MCF 10A (cell line): ENCODE results near the gene BOC. TPM values are rescaled to one million over a fixed set of nuclear protein-coding genes. Genes with fewer than 3 reads are reported as not detected.

Experiments used
- BruUV-seq: library from RNA; stranded (reverse); fragments of 400-500 nt; replicated peaks from 2 replicates; lab custom pipeline; 2021; lab: Mats Ljungman, UMichigan
- CTCF ChIA-PET: fragments of 300-600 bp; sonication (Branson Sonifier 250); formaldehyde crosslinking; extraction: SDS; loops from one replicate; lab custom pipeline; 2021; ENCODE audit warnings: antibody characterized with exemption, inconsistent platforms; lab: Yijun Ruan, JAX
- POLR2A ChIA-PET: fragments of 300-600, 350-650 bp; sonication (Branson Sonifier 250); formaldehyde crosslinking; extraction: SDS; loops from one replicate; lab custom pipeline; 2020; ENCODE audit warnings: antibody characterized with exemption, inconsistent platforms; lab: Yijun Ruan, JAX
- DNase-seq: peaks from one replicate; pipeline ENCODE4 v3.0.0-alpha.2; 2018; ENCODE audit not compliant: unreplicated experiment
- H3K27ac Mint-ChIP-seq: one replicate; pipeline ENCODE4 v1.8.0; 2022; ENCODE audit warnings: mild to moderate bottlenecking, low read depth, mixed read lengths; ENCODE audit not compliant: unreplicated experiment
- H3K27me3 Mint-ChIP-seq: one replicate; pipeline ENCODE4 v1.8.0; 2022; ENCODE audit warnings: mixed read lengths; ENCODE audit not compliant: insufficient read depth, unreplicated experiment
- H3K36me3 Mint-ChIP-seq: one replicate; pipeline ENCODE4 v1.8.0; 2022; ENCODE audit warnings: mild to moderate bottlenecking, moderate library complexity, mixed read lengths; ENCODE audit not compliant: insufficient read depth, unreplicated experiment
- H3K4me1 Mint-ChIP-seq: one replicate; pipeline ENCODE4 v1.8.0; 2022; ENCODE audit warnings: mixed read lengths; ENCODE audit not compliant: insufficient read depth, unreplicated experiment
- H3K4me3 Mint-ChIP-seq: one replicate; pipeline ENCODE4 v1.8.0; 2022; ENCODE audit warnings: mild to moderate bottlenecking, moderate library complexity, mixed read lengths; ENCODE audit not compliant: unreplicated experiment
- H3K9me3 Mint-ChIP-seq: one replicate; pipeline ENCODE4 v1.8.0; 2022; ENCODE audit warnings: mixed read lengths; ENCODE audit not compliant: unreplicated experiment
- CTCF ChIP-seq: fragments of 200-600 bp; IDR thresholded peaks from one replicate; pipeline ENCODE4 v1.8.0; 2022; ENCODE audit warnings: antibody characterized with exemption, mild to moderate bottlenecking; ENCODE audit not compliant: unreplicated experiment
- intact Hi-C: fragments of 100-400 bp; cut with micrococcal nuclease; formaldehyde crosslinking; loops from 2 replicates; pipeline ENCODE4 v1.14.1; 2022
- total RNA-seq: library from RNA; stranded (reverse); gene quantifications from 2 replicates; pipeline ENCODE4 v1.2.3, GENCODE V29; 2022

The BOC gene
- total RNA-seq, 1 experiment from 2014 or later, result 1.8 TPM

- H3K9me3 Mint-ChIP-seq, result no peaks in the 10 kb centered on the region
- no TSS peak for BruUV-seq
- intact Hi-C loops, result no loop called here
- H3K36me3 Mint-ChIP-seq, result no peaks in the 10 kb centered on the region
- no peak overlapping the region for H3K27ac Mint-ChIP-seq
- DNase-seq, result peak; percentile 41
- ChIA-PET CTCF (interaction anchor here (0.5 to 1.3 kb wide), 4 partner anchors 9 to 606 kb away, joined by 3 to 4 read pairs (median 3); no protein-coding TSS in a partner anchor), POLR2A (interaction anchor here (0.7 to 1.1 kb wide), 2 partner anchors 9 to 40 kb away, joined by 3 read pairs; no protein-coding TSS in a partner anchor)
- no peak for TF ChIP-seq CTCF
- H3K27me3 Mint-ChIP-seq, result no peaks in the 10 kb centered on the region
- no peak overlapping the region for H3K4me3 Mint-ChIP-seq
- H3K4me1 Mint-ChIP-seq, result no peaks in the 10 kb centered on the region
Measured at GRCh38 chr3:113249111-113249510, 37.8 kb downstream of the BOC start.

GRCh38 chr3:113249601-113250000 is 38.2 kb downstream of the BOC start:
- no peaks in the 10 kb centered on the region for H3K27me3 Mint-ChIP-seq
- no TSS peak for BruUV-seq
- H3K9me3 Mint-ChIP-seq, result no peaks in the 10 kb centered on the region
- H3K4me3 Mint-ChIP-seq, result no peak overlapping the region
- ChIA-PET CTCF (interaction anchor here (0.5 to 0.8 kb wide), 4 partner anchors 80 to 606 kb away, joined by 3 read pairs; no protein-coding TSS in a partner anchor), POLR2A (interaction anchor here (0.7 to 1.1 kb wide), 2 partner anchors 9 to 40 kb away, joined by 3 read pairs; no protein-coding TSS in a partner anchor)
- no peak overlapping the region for H3K27ac Mint-ChIP-seq
- H3K4me1 Mint-ChIP-seq, result no peaks in the 10 kb centered on the region
- TF ChIP-seq CTCF, result no peak
- DNase-seq, result no peak
- intact Hi-C loops, result no loop called here
- no peaks in the 10 kb centered on the region for H3K36me3 Mint-ChIP-seq

GRCh38 chr3:113250566-113250965 is 39.2 kb downstream of the BOC start:
- BruUV-seq, result no TSS peak
- Mint-ChIP-seq H3K36me3 (no peaks in the 10 kb centered on the region), H3K4me1 (no peaks in the 10 kb centered on the region), H3K27ac (no peak overlapping the region), H3K27me3 (no peaks in the 10 kb centered on the region), H3K9me3 (no peaks in the 10 kb centered on the region), H3K4me3 (no peak overlapping the region)
- no peak for DNase-seq
- ChIA-PET POLR2A (interaction anchor here (0.5 kb wide), 1 partner anchor 12 kb away, joined by 3 read pairs; no protein-coding TSS in a partner anchor), CTCF (no interaction called here)
- intact Hi-C loops, result no loop called here
- TF ChIP-seq CTCF, result no peak

GRCh38 chr3:113251817-113252216 is 40.5 kb downstream of the BOC start:
- BruUV-seq, result no TSS peak
- Mint-ChIP-seq H3K27ac (no peak overlapping the region), H3K36me3 (no peaks in the 10 kb centered on the region), H3K4me1 (no peaks in the 10 kb centered on the region), H3K9me3 (no peaks in the 10 kb centered on the region), H3K27me3 (no peaks in the 10 kb centered on the region), H3K4me3 (no peak overlapping the region)
- DNase-seq, result no peak
- CTCF ChIA-PET, result interaction anchor here (0.5 kb wide), 1 partner anchor 13 kb away, joined by 3 read pairs; no protein-coding TSS in a partner anchor
- POLR2A ChIA-PET, result no interaction called here
- intact Hi-C loops, result no loop called here
- no peak for TF ChIP-seq CTCF
